Lower leg skin (tissue), 4 donors: ENCODE results near the gene BNC2. TPM values are rescaled to one million over a fixed set of nuclear protein-coding genes. Genes with fewer than 3 reads are reported as not detected.

Source experiments
- DNase-seq, 2 donors: peaks; one replicate each; pipeline ENCODE4 v3.0.0-alpha.2; 2019; ENCODE audit warnings: low spot score in 2 of 2
- H3K4me3 ChIP-seq: fragments of 200-600 bp; sonication (generic); 2 replicates; pipeline ENCODE4 v1.5.1; 2017; ENCODE audit warnings: mild to moderate bottlenecking, low read depth; ENCODE audit not compliant: poor library complexity, severe bottlenecking
- POLR2A ChIP-seq, 2 donors: fragments of 450-650 bp; IDR thresholded peaks; one replicate each; pipeline ENCODE4 v1.6.1; 2016 to 2017; ENCODE audit warnings: antibody characterized with exemption in 2 of 2, mild to moderate bottlenecking in 1 of 2, moderate library complexity in 1 of 2
- WGBS, 2 donors: methylation state at CpG; one replicate each; pipeline ENCODE4 v1.1.5; 2018; 5-methylcytosine and 5-hydroxymethylcytosine counted together
- intact Hi-C: fragments of 100-400 bp; cut with DNase I; formaldehyde crosslinking; loops from one replicate; pipeline ENCODE4 v1.15.0; 2023; ENCODE audit warnings: low total_unique reads
- total RNA-seq, 4 donors: library from RNA; depleted of rRNA; stranded (reverse); fragments of >200 nt; gene quantifications; one replicate each; pipeline ENCODE4 v1.1.0, GENCODE V29; 2016
- TF ChIP-seq, protein P1 (sequence below), 3 donors: fragments of 450-650 bp; IDR thresholded peaks; one replicate each; pipeline ENCODE4 v1.5.1; 2016; ENCODE audit warnings: antibody characterized with exemption in 3 of 3, mild to moderate bottlenecking in 3 of 3, moderate library complexity in 2 of 3

Gene BNC2
- total RNA-seq, 4 donors from 2014 or later, result 1.7 to 8.5 (median 3.7) TPM

DNA sequence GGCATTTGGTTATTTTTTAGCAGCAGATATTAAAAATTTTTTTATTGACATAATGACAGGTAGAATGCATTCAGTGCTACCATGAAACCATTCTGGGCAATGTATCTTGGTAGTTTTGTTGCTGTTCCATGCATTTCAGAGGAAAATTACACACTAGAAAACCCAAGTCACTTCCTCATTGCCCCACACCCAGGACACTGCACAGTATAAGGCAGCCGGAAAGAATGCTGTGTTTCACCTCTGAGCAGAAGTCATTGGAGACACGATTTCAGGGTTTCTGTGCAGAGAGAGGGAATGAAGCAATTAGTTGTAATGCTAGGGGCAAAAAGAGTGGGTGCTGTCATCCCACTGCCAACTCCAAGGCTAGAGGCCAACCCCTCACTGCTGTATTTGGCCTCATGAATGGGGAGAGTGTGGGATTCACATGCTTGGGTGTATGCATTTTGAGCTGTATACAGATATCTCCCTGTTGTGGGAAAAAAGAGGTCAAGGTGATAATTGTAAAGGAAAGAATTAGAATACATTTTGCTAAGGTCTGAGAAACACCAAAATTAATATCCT is 290.5 kb downstream of the BNC2 start:
- TF ChIP-seq, protein P1, sequence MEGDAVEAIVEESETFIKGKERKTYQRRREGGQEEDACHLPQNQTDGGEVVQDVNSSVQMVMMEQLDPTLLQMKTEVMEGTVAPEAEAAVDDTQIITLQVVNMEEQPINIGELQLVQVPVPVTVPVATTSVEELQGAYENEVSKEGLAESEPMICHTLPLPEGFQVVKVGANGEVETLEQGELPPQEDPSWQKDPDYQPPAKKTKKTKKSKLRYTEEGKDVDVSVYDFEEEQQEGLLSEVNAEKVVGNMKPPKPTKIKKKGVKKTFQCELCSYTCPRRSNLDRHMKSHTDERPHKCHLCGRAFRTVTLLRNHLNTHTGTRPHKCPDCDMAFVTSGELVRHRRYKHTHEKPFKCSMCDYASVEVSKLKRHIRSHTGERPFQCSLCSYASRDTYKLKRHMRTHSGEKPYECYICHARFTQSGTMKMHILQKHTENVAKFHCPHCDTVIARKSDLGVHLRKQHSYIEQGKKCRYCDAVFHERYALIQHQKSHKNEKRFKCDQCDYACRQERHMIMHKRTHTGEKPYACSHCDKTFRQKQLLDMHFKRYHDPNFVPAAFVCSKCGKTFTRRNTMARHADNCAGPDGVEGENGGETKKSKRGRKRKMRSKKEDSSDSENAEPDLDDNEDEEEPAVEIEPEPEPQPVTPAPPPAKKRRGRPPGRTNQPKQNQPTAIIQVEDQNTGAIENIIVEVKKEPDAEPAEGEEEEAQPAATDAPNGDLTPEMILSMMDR (IDR thresholded peaks at IDR 0.05), result no peak
- no peak for TF ChIP-seq POLR2A (IDR thresholded peaks at IDR 0.05)
- DNase-seq, result no peak
- H3K4me3 ChIP-seq, result no peak overlapping the region
- 65 to 73% methylated on average over 2 of the region's 2 CpGs for WGBS, 2 donors
- intact Hi-C loops, result no loop called here

DNA sequence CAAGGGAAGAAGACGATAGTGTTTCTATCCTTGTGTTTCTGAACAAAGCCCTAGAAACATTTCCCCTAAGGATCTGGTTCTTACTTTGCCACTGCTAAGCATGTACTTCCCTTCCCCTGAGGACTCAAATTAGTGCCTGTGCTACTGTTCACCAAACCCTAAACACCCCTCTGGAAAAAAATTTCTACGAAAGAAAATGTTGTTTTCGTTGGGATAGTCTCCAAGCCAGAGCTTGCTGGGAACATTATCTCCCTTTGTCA is 294.6 kb downstream of the BNC2 start:
- intact Hi-C loops, result no loop called here
- no peak for TF ChIP-seq POLR2A (IDR thresholded peaks at IDR 0.05)
- TF ChIP-seq, protein P1 (IDR thresholded peaks at IDR 0.05), result no peak
- DNase-seq, result no peak
- no peak overlapping the region for H3K4me3 ChIP-seq
- 68 to 73% methylated on average over 3 of the region's 3 CpGs for WGBS, 2 donors

DNA sequence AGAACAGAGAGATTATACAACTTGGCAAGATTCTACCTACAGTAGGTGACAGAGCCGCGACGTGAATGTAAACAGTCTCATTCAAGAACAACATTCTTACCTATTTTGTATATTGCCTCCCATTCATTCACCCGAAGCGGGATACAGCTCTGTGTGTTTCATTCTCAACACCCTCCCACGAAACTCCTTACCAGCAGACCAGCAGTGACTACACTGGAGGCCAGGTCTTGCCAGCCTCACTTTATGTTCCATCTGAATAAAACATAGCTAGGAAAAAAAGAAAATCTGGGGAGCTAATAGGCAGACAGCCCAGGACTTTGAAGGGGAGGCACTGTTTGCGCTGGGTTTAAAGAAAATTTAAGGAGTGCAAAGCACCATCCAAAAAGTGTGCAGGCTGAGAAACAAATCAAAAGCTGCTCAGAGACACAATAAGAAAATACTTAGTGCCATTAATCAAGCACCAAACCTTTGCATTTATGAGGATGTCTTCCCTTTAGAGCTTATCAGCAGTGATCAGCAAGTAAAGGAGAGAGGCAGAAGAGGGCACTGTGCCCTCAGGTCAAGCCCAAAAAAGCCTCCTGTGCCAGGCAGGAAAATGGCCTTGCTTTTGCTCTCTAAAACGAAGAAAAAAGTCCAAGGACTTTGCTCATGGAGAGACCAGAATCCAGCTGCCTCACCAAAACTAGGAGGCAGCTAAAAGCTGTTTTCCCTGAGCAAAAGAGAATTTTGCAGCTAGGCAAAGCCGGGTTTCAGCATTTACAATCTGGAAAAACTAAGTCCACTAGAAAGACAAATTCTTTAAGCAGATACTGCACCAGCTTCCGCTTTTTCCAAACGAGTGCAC is 295.1 kb downstream of the BNC2 start:
- no peak for DNase-seq
- intact Hi-C loops, result no loop called here
- H3K4me3 ChIP-seq, result no peak overlapping the region
- 68 to 70% methylated on average over 11 of the region's 11 CpGs for WGBS, 2 donors
- TF ChIP-seq, protein P1 (IDR thresholded peaks at IDR 0.05), result no peak
- TF ChIP-seq POLR2A (IDR thresholded peaks at IDR 0.05), result no peak

DNA sequence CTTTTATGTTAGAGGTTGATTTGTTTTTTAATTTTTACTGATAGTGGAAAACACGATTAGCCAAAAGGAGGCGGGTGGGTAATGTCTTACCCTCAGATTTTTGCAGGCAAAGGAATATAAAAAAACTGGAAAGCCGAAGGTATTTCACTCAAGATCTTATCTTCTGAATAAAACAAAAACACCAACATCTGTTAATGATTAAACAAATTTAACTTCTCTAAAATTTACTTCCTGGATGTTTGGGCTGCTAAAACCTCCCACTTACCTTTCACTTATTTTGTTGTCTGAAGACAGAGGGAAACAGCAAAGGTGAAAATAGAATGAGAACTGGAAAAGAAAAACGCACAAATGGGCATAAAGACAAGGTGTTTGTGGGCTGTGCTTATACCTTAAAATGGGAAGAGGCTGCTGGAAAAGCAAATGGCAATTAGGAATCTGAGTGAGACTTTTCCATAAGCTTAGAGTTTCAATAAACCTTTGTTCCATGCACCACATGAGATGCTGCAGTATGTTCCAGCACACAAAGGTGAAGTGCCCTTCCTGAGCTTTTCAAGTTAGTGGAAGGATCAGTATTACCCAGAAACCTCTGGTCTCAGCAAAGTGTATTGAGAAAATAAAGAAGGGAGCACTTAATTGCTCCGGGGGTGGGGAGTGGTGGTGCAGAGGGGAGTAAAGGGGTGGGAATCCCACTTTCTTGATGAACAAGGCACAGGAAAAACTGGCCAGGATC is 298.3 kb downstream of the BNC2 start:
- WGBS, 2 donors, result 72% methylated on average over 5 of the region's 5 CpGs
- no peak overlapping the region for H3K4me3 ChIP-seq
- no peak for TF ChIP-seq POLR2A (IDR thresholded peaks at IDR 0.05)
- DNase-seq, result no peak
- intact Hi-C loops, result no loop called here

DNA sequence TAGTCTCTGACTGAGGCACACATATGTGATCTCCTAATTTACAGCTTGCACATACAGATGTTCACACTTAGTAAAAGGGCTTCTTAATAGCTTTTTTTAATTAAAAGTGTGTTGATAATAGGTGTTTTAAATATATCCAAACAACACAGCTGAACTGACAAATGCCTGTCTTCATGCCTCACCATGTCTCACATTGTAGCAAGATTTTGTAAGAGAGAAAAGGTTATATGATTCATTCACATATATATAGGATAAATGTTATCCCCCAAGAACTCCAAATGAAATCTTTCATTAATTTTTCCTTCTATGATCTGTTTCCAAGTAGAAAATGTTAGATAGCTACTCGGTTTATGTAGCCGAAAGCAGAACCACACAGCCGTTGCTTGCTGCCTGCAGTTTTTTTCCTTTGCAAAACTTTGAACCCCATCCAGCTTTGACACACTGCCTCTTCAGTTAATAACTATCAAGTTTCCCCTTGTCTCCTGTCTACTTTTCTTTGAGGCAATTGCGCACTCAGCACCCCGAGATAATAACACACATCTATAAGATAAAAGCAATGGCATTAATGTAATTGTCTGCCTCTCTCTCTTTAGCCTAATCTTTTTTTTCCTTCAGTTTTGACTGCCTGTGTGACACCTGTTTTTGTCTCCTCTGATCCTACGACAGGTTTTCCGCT is 299.2 kb downstream of the BNC2 start:
- TF ChIP-seq, protein P1 (IDR thresholded peaks at IDR 0.05), result no peak
- no peak for TF ChIP-seq POLR2A (IDR thresholded peaks at IDR 0.05)
- 51 to 53% methylated on average over 7 of the region's 7 CpGs for WGBS, 2 donors
- intact Hi-C loops, result no loop called here
- DNase-seq, result no peak
- no peak overlapping the region for H3K4me3 ChIP-seq

DNA sequence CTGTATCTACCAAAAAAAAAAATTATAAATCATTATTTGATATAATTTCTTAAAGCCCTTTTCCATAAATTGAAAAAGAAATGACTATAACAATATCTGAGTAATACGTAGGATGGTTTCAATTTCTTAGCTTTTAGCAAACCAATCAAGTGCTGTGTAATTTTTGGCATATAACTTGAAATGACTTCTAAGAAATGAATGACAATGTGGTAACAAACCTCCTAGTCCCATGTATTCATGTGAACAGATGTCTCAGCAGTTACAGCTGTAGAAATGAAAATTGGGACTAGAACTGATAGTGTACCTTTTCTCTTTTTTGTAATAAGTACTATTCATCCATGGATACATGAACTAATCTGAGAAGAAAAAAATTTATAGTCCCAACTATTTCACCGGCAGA is 307.0 kb downstream of the BNC2 start:
- WGBS, 2 donors, result 95 to 97% methylated on average over 2 of the region's 2 CpGs
- intact Hi-C loops, result no loop called here
- DNase-seq, result no peak
- no peak for TF ChIP-seq POLR2A (IDR thresholded peaks at IDR 0.05)
- TF ChIP-seq, protein P1 (IDR thresholded peaks at IDR 0.05), result no peak
- no peak overlapping the region for H3K4me3 ChIP-seq
